ENCODE data around the gene SNX11.
"Not testable (repeated sequence)": the region's sequence is repeated elsewhere in the genome, so short reads cannot be mapped to it uniquely, and the experiment has no call there.

The SNX11 gene

GRCh38 chr17:48107137-48108055, at the start of gene SNX11:
TSS of gene SNX11 (plus strand) at chr17:48107766. CDS start at chr17:48112044, 4,278 bp downstream.
- DNase-seq, result peak; percentile 88

- no peak for DNase-seq
Measured at GRCh38 chr17:48058393-48059124, 49.0 kb upstream of the SNX11 start.

GRCh38 chr17:48059125-48059668, 48.4 kb upstream of the SNX11 start:
- no peak for DNase-seq

- DNase-seq, result no peak
Measured at GRCh38 chr17:48060249-48060648, 47.3 kb upstream of the SNX11 start.

GRCh38 chr17:48062273-48062672, 45.3 kb upstream of the SNX11 start:
- no peak for DNase-seq

GRCh38 chr17:48064638-48065037, 42.9 kb upstream of the SNX11 start:
- no peak for DNase-seq

- no peak for DNase-seq
Measured at GRCh38 chr17:48066192-48066591, 41.4 kb upstream of the SNX11 start.

GRCh38 chr17:48066656-48067055, 40.9 kb upstream of the SNX11 start:
- no peak for DNase-seq

- no peak for DNase-seq
Measured at GRCh38 chr17:48067245-48067644, 40.3 kb upstream of the SNX11 start.

GRCh38 chr17:48067808-48068207, 39.8 kb upstream of the SNX11 start:
- not testable (repeated sequence) for DNase-seq

GRCh38 chr17:48068491-48068961, 39.0 kb upstream of the SNX11 start:
- DNase-seq, result peak; percentile 7

- no peak for DNase-seq
Measured at GRCh38 chr17:48070195-48070594, 37.4 kb upstream of the SNX11 start.

GRCh38 chr17:48071654-48072053, 35.9 kb upstream of the SNX11 start:
- no peak for DNase-seq

GRCh38 chr17:48072811-48073210, 34.8 kb upstream of the SNX11 start:
- not testable (repeated sequence) for DNase-seq

- DNase-seq, result not testable (repeated sequence)
Measured at GRCh38 chr17:48073566-48074094, 33.9 kb upstream of the SNX11 start.

- peak; percentile 85 for DNase-seq
Measured at GRCh38 chr17:48074322-48075081, 33.1 kb upstream of the SNX11 start.

- DNase-seq, result not testable (repeated sequence)
Measured at GRCh38 chr17:48077152-48077551, 30.4 kb upstream of the SNX11 start.

- DNase-seq, result no peak
Measured at GRCh38 chr17:48081858-48082257, 25.7 kb upstream of the SNX11 start.

- DNase-seq, result no peak
Measured at GRCh38 chr17:48084932-48085331, 22.6 kb upstream of the SNX11 start.

GRCh38 chr17:48093341-48094045, 14.1 kb upstream of the SNX11 start:
- no peak for DNase-seq

- DNase-seq, result no peak
Measured at GRCh38 chr17:48095611-48096010, 12.0 kb upstream of the SNX11 start.

GRCh38 chr17:48100160-48100559, 7.4 kb upstream of the SNX11 start:
- no peak for DNase-seq

All from hematopoietic multipotent progenitor cell treated with erythropoietin and hydrocortisone succinate and interleukin-3 and kit ligand, for 8 days (in vitro differentiated cells).